Measurements from ENCODE around the gene PSG7.
A peak's percentile ranks its signal among the peaks of the same experiment; 100 is the strongest.
"Not testable (repeated sequence)": the region's sequence is repeated elsewhere in the genome, so short reads cannot be mapped to it uniquely, and the experiment has no call there.

Gene PSG7

DNA sequence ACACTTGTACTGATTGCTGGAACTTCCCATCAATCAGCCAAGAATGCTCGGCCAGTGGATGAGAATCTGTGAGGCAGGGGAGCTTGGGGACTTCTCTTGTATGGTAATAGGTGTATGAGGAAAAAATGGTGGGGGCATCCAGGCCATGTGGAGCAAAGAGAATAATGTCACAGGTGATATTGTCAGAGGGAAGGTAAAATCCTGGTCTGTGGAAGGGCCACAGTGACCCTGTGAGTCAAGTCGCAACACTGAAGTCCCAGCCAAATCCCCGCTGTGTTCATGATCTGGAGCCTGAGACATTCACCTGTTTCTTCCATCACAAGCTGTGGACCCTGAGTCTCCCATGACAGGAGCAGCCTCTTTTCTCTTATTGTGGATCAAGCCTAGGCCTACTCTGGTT, 8.1 kb downstream of the PSG7 start:
- ChIA-PET CTCF (no interaction called here), POLR2A (no interaction called here)
- TF ChIP-seq ZNF384 (IDR thresholded peaks at IDR 0.05) (no peak), LEF1 (IDR thresholded peaks at IDR 0.05; ENCODE audit: borderline replicate concordance) (no peak)
- DNase-seq (ENCODE audit: extremely low spot score) = no peak

DNA sequence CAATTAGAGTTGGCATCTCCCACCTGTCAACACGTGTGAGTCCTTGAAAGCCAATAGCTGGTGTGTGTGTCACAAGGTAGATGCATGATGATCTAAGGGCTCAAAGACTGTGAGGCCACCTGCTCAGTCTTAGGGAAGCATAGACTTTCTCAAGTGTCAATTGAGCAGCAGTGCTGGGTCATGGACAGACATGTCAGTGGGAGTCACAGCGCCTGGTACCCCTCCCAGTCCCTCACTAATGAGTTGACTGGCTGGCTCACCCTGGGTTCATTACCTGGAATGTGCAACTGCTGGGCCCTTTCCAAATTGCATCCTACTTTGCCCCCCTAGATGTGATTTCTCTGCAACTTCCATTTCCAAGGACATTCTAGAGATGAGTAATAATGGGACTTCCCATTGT, 10.2 kb downstream of the PSG7 start:
- ChIA-PET POLR2A (no interaction called here), CTCF (no interaction called here)
- no peak for TF ChIP-seq L3MBTL2 (conservative IDR thresholded peaks at IDR 0.05)
- no peak for TF ChIP-seq FOXM1 (IDR thresholded peaks at IDR 0.05; ENCODE audit: borderline replicate concordance)
- no peak for TF ChIP-seq ELF4 (IDR thresholded peaks at IDR 0.05)
- TF ChIP-seq LEF1 (IDR thresholded peaks at IDR 0.05; ENCODE audit: borderline replicate concordance) = no peak
- TF ChIP-seq BHLHE40 (IDR thresholded peaks at IDR 0.05; ENCODE audit: borderline replicate concordance) = no peak
- TF ChIP-seq SP1 (IDR thresholded peaks at IDR 0.05) = no peak
- DNase-seq (ENCODE audit: extremely low spot score) = no peak

DNA sequence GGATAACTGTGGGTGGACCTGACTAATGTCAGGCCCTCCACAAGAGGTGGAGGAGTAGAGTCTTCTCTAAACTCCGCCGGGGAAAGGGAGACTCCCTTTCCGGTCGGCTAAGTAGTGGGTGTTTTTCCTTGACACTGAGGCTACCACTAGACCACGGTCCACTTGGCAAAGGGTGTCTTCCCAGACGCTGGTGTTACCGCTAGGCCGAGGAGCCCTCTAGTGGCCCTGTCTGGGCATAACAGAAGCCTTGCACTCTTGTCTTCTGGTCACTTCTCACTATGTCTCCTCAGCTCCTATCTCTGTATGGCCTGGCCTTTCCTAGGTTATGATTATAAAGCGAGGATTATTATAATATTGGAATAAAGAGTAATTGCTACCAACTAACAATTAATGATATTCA, 13.9 kb downstream of the PSG7 start:
- CTCF ChIA-PET = interaction anchor here (1.0 kb wide), 1 partner anchor 17 kb away, joined by 3 read pairs; no protein-coding TSS in a partner anchor
- POLR2A ChIA-PET = not testable (repeated sequence)
- peak; percentile 12 for DNase-seq (ENCODE audit: extremely low spot score)

DNA sequence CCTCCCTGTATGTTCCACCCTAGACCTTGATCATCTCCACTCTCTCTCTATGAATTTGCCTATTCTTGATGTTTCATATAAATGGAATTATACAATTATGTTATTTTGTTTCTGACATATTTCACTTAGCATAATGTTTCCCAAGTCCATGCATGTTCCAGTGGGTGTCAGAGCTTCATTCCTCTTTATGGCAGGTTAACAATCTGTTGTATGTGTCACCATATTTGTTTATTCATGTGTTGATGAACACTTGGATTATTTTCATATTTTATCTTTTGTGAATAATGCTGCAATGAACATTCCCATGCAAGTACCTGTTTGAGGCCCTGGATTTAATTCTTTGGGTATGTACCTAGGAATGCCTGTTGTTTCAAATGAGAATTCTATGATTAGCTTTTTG, 16.0 kb downstream of the PSG7 start:
- POLR2A ChIA-PET; DNase-seq (ENCODE audit: extremely low spot score); CTCF ChIA-PET: not testable (repeated sequence)

DNA sequence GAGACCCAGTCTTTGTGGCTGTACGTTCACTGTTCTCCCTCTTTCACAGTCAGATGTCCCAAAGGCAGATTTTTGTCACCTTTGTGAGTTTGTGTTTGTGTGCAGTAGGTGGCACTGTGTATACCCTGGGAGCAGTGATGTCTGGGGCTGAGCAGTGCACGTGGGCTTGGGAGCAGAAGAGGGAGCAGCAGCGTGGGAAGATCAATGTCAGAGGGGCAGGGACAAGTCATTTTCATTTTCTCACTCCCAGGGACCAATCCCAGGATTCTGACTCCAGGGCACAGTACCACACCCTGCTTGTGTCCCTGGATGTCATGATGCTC, 17.3 kb downstream of the PSG7 start:
- DNase-seq (ENCODE audit: extremely low spot score) = no peak
- no peak for TF ChIP-seq L3MBTL2 (conservative IDR thresholded peaks at IDR 0.05)
- no peak for TF ChIP-seq FOXM1 (IDR thresholded peaks at IDR 0.05; ENCODE audit: borderline replicate concordance)
- no peak for TF ChIP-seq CTBP1 (IDR thresholded peaks at IDR 0.05; ENCODE audit: borderline replicate concordance)
- TF ChIP-seq ELF4 (IDR thresholded peaks at IDR 0.05) = no peak
- POLR2A ChIA-PET = no interaction called here
- CTCF ChIA-PET = no interaction called here

DNA sequence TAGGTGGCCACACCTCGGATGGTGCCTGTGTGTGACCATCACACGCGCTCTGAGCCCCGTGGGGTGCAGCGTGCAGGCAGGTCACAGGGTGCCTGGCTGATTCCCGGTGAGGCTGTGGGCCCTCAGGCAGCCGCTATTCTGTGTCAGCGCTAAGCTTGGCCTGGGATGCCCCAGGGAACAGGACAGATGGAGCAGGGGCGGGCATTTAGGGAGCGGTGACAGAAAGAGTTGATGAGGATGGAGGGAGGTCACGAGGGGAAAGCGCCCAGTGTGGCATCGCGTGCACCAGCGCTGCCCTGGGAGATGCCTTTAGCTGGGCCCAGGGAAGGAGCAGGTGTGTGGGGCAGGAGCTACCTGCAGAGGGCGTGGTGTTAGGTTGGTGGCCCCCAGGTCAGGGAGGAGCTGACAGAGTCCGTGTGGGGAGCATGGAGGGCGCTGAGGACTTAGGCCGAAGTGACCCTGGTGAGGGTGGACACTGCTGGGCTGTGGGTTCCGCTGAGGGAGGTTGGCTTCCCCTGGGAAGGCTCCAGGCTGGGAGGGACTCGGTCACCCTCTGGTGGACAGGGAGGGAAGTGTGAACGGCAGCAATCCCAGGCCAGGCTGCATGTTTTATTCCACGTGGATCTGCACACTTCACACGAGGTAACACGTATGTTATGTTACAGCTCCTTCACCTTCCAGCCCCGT, 17.8 kb downstream of the PSG7 start:
- DNase-seq (ENCODE audit: extremely low spot score); POLR2A ChIA-PET: not testable (repeated sequence)
- CTCF ChIA-PET = interaction anchor here (0.7 kb wide), 1 partner anchor 14 kb away, joined by 3 read pairs; no protein-coding TSS in a partner anchor

DNA sequence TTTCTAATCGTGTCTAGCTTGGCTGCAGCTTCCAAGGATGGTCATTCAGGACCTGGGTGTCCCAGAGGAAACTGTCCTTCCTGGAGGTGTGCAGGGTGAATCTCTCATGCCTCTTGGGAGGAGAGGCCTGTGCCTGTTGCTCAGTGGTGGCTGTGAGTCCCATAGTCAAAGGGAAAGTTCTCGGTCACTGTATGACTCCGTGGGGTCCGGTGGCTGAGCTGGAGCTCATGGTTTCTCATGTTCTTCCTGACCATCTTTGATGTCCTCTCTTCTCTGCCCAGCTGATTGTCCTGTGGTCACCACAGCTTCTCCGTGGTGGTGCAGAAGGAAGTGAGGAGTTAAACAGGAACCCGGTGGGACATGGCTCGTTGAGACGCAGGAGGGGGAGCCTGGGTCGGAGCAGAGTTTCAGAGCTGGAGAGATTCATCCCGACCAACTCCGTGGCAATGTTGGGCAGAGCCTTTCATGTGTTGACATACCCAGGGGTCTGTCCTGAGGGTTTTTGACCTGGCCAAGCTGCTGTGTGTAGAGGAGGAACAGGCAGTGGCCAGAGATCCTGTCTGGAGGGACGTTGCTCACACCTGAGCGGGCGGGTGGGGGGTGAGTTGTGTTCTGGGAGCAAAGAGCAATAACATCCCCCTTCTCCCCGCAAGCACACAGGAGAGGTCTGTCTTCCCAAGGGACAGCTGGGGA, 18.5 kb downstream of the PSG7 start:
- POLR2A ChIA-PET; DNase-seq (ENCODE audit: extremely low spot score): not testable (repeated sequence)
- CTCF ChIA-PET = interaction anchor here (0.7 kb wide), 1 partner anchor 13 kb away, joined by 3 read pairs; no protein-coding TSS in a partner anchor

DNA sequence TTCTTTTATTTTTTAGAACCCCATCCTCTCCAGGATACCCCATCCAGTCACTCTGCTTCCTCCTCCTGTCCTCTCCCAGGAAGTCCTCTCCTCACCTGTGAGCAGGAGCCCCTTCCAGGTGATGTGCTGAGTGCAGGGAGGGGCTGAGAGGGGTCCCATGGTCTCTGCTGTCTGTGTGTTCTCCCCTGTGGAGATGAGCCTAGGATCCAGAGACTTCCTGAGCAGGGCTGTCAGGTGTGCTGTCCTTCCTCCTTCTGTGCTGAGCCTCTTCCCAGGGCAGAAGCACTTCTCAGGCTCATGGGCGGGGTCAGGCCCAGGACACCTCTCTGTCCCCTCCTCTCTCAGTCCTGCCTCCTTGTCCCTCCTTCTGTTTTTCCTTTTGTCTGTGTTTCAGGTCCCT, 19.4 kb downstream of the PSG7 start, which contains the start of gene PSG6:
Gene PSG6 (minus strand): TSS at position 261 of the 400 bp plus-strand sequence. CDS start 102 bp downstream, at position 159.
- POLR2A ChIA-PET; CTCF ChIA-PET; DNase-seq (ENCODE audit: extremely low spot score): not testable (repeated sequence)

DNA sequence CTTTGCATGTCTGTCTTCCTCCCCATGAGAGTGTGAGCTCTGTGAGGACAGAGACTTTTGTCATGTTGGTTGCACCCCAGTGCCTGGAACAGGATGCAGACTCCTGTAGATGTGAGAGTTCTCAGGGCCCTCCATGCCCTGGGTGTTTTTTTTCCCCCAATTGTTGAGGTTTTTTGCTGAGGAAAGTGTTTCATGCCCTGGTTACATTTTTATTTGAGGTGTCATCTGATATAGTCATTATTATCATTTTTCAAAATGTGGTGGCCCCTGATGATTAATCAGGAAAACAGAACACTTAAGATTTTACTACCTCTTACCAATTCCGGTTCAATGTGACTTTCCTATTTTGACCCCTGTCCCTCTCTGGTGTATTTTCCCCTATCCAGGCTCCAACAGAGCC, 20.1 kb downstream of the PSG7 start:
- POLR2A ChIA-PET; DNase-seq (ENCODE audit: extremely low spot score); CTCF ChIA-PET: not testable (repeated sequence)

DNA sequence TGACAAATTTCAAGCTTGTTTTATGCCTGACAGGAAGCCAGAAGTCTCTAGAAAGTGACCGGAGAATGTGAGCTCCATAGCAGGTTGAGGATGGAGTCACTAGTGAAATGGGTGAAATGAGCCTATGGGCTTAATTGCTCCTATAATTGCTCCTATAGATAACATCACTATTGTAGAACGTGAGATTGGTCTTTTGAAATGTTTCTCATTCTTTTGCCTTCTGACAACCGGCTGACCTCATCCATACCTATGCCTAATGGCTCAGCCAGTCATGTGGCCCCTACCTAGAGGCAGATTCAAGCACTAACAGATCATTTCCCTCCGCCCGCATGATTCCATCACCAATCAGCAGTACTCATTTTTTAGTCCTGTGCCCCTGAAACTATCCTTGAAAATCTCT, 23.5 kb downstream of the PSG7 start:
- POLR2A ChIA-PET; DNase-seq (ENCODE audit: extremely low spot score): not testable (repeated sequence)
- CTCF ChIA-PET = interaction anchor here (0.9 kb wide), 1 partner anchor 28 kb away, joined by 4 read pairs; no protein-coding TSS in a partner anchor

DNA sequence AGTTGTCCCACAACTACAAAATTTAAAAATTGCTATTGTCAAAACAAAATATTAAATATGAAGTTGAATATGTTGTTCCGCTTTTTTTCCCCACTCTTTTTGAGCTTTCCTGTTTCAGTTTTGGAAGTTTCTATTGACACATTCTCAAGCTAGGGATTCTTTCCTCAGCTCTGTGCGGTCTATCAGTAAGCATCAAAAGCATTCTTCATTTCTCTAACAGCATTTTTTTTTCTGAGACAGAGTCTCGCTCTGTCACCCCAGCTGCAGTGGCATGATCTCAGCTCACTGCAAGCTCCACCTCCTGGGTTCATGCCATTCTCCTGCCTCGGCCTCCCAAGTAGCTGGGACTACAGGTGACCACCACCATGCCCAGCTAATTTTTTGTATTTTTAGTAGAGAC, 24.1 kb downstream of the PSG7 start:
- POLR2A ChIA-PET = not testable (repeated sequence)
- CTCF ChIA-PET = interaction anchor here (0.9 kb wide), 1 partner anchor 28 kb away, joined by 4 read pairs; no protein-coding TSS in a partner anchor

DNA sequence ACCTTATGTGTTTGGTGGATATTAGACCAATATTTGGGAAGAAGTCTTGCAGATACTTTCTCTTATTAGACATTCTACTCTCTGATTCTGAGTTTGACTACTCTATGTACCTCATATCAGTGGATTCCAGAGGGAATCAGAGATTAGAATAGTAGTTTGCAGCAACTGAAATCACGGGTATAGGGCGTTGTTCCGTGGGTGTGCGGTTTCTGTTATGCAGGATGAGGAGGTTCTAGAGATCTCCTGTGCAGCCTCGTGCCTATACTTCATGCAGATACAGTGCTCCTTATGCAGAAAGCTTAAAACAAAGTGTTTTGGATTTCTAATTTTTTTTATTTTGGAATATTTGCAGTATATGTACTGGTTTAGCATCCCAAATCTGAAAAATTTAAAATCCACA, 25.3 kb downstream of the PSG7 start:
- POLR2A ChIA-PET; DNase-seq (ENCODE audit: extremely low spot score); CTCF ChIA-PET: not testable (repeated sequence)

More for the DNA sequence above, 24.1 kb downstream of the PSG7 start:
- DNase-seq (ENCODE audit: extremely low spot score) = not testable (repeated sequence)

DNA sequence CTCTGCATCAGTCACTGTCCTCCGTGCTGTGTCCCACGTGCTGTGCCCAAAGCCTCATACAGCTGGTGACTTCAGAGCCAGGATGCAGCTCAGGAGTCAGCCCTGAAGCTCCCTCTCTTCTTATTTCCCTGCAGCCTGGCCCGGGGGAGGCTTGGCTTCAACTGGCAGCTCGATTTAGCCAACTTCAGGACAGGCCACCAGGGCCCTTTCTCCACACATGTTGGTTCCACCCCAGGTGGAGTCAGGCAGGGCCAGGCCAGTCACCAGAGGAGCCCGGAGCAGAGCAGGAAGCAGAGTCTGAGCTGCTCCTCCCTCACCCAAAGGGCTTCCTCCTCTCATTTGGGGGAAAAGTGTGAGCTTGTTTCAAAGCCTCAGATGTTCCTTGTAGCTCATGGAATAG, 30.8 kb downstream of the PSG7 start:
- DNase-seq (ENCODE audit: extremely low spot score); POLR2A ChIA-PET: not testable (repeated sequence)
- CTCF ChIA-PET = interaction anchor here (1.0 to 1.1 kb wide), 2 partner anchors 13 to 17 kb away, joined by 3 read pairs; no protein-coding TSS in a partner anchor

DNA sequence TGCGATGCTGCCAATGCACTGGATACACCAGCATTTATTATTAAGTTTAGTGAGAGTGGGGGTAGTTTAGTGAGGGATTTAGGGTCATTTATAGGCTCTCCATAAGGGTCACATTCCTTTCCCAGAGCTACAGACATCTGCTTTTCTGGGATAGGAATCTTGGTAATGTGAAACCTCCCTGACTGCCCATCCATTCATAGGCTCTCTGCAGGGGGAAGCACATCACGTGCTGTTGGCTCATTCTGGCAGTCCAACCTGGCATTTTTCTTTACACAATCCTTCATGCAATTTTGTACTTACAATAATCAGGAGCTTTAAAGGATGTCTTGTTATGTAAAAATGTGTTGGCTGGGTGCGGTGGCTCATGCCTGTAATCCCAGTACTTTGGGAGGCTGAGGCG, 36.4 kb downstream of the PSG7 start:
- CTCF ChIA-PET, POLR2A ChIA-PET: not testable (repeated sequence)

DNA sequence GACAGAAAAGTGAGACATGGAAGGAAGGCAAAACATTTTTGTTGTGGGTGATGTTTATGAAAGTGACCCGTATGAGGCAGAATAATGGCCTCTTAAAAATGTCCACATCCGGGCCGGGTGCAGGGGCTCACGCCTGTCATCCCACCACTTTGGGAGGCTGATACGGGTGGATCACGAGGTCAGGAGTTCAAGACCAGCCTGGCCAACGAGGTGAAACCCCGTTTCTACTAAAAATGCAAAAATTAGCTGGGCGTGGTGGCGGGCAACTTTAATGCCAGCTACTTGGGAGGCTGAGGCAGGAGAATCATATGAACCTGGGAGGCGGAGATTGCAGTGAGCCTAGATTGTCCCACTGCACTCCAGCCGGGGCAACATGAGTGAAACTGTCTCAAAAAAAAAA, 37.3 kb downstream of the PSG7 start:
- CTCF ChIA-PET; POLR2A ChIA-PET; DNase-seq (ENCODE audit: extremely low spot score): not testable (repeated sequence)

More for the DNA sequence above, 36.4 kb downstream of the PSG7 start:
- not testable (repeated sequence) for DNase-seq (ENCODE audit: extremely low spot score)

DNA sequence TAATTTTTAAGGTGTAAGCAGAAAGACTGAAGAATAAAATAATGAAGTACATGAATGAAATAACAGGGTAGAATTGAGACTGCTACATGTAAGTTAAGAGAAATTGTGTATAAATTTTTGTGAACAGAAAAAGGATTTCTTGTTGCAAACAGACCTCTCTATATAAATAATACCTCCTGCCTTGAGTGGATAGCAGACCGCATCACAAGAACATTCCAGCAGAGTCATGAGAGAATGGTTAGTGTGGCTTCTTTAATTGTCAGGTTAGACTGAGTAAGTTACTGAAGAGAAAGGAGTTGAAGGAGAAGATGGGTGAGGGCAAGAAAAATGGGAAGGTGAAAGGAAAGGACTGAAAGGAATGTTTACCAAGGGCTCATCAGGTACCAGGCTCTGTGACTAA, 37.9 kb downstream of the PSG7 start:
- POLR2A ChIA-PET, CTCF ChIA-PET: not testable (repeated sequence)

DNA sequence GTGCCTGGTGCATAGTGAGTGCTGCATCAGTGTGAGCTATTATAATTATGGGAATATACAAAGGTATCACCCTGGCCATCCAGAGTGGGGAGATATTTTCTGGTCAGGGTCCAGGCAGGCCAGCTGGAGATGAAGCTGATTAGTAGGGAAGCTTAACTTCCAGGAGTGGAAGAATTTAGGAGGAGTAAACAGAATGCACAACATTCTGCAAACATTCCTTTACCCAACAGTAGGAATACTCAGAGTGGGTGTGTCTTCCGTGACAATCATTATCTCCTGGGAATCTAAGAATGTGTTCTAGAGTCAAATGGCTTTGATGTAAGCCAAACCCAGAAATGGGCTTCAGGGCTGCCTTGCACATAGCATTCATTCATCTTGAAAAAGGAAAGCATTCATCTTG, 38.4 kb downstream of the PSG7 start:
- CTCF ChIA-PET; POLR2A ChIA-PET; DNase-seq (ENCODE audit: extremely low spot score): not testable (repeated sequence)

More for the DNA sequence above, 37.9 kb downstream of the PSG7 start:
- DNase-seq (ENCODE audit: extremely low spot score) = not testable (repeated sequence)

All from HEK293T (cell line).